Prostate gland (tissue), 2 donors: Measurements from ENCODE around the gene PHYH.

ENCODE experiments used
- CTCF ChIP-seq, 4 experiments: fragments of 200-600 bp in 2 of 4; fragments of 450-650 bp in 2 of 4; sonication (generic) in 2 of 4; IDR thresholded peaks; 1 replicate in 3 of 4; 2 replicates in 1 of 4; pipeline ENCODE4 v1.5.1; 2016 to 2019; ENCODE audit warnings: antibody characterized with exemption in 4 of 4, mild to moderate bottlenecking in 2 of 4, moderate library complexity in 2 of 4
- POLR2AphosphoS5 ChIP-seq: sonication (generic); formaldehyde crosslinking; IDR thresholded peaks from one replicate; pipeline ENCODE4 v1.6.1; 2017; ENCODE audit warnings: antibody characterized with exemption

- TF ChIP-seq CTCF (IDR thresholded peaks at IDR 0.05), result no peak
- no peak for TF ChIP-seq POLR2AphosphoS5
These were observed 28.2 kb downstream of the PHYH start for GRCh38 chr10:13271552-13272163.
